ENCODE results near the gene HEBP1. TPM values are rescaled to one million over a fixed set of nuclear protein-coding genes. Genes with fewer than 3 reads are reported as not detected.
A peak's percentile ranks its signal among the peaks of the same experiment; 100 is the strongest.
"Not testable (repeated sequence)": the region's sequence is repeated elsewhere in the genome, so short reads cannot be mapped to it uniquely, and the experiment has no call there.

Gene HEBP1, protein sequence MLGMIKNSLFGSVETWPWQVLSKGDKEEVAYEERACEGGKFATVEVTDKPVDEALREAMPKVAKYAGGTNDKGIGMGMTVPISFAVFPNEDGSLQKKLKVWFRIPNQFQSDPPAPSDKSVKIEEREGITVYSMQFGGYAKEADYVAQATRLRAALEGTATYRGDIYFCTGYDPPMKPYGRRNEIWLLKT
- 10 to 100 TPM; 14.4 to 16.3 TPM for total RNA-seq

DNA sequence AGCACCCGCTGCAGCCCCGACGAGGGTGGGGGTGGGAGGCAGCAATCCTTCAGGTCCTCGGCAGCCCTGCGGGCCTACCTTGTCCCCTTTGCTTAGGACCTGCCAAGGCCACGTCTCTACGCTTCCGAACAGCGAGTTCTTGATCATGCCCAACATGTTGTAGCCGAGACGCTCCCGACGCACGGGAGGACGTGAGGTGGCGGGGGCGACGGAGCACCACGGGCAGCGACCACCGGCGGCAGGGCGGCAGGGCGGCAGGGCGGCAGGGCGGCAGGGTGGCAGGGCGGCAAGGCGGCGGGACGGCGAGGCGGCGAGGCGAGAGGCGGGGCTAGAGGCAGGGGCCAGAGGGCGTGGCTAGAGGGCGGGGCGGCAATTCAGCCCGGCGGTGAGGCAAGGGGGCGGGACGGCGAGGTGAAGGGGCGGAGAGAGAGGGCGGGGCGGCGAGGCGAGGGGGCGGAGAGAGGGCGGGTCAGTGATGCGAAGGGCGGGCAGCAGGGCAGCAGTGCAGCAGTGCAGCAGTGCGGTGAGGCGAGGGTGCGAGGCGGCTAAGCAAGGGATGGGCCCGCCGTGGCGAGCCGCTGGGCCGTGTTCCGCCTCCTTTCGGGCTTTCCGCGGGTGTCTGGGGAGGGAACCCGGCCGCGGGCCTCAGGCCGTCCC is at the start of gene HEBP1:
Gene HEBP1, minus strand, starts transcription at position 307 of the 657 bp plus-strand sequence. Its CDS starts 151 bp downstream, at position 156.
- peak; percentile 93 for ATAC-seq (replicated peaks)
- H3K36me3 Mint-ChIP-seq (ENCODE audit: low read depth): no peaks in the 10 kb centered on the region
- H3K27ac Mint-ChIP-seq: peak within 1 kb of the TSS; percentile 51
- peaks cover 10% of the 10 kb centered on the region for H3K4me1 Mint-ChIP-seq
- no peaks in the 10 kb centered on the region for H3K9me3 Mint-ChIP-seq
- no peaks in the 10 kb centered on the region for H3K27me3 Mint-ChIP-seq
- peak within 1 kb of the TSS; percentile 80 for H3K4me3 Mint-ChIP-seq

DNA sequence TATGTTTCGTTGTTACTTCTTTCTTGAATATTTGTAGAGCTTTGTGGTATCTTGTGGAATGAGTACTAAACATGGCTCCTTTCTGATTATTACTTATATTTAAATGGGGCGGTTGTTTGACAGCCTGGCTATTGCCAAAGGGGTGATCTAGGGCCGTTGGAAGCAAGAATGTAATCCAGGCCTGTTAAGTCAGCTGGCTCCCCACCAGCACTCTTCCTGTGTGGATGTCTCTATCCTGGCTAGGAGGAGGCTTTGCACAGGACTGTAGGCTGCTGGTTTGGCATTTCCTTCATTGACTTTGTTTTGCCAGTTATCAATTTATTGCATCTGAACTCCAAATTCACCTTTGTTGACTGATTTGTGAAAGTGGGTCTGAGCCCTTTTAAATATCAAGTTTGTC is 49.8 kb upstream of the HEBP1 start:
- Mint-ChIP-seq H3K9me3 (no peaks in the 10 kb centered on the region), H3K27ac (no peak overlapping the region), H3K4me1 (peaks cover 10% of the 10 kb centered on the region), H3K4me3 (no peak overlapping the region), H3K36me3 (ENCODE audit: low read depth) (no peaks in the 10 kb centered on the region), H3K27me3 (no peaks in the 10 kb centered on the region)
- ATAC-seq (replicated peaks): no peak

DNA sequence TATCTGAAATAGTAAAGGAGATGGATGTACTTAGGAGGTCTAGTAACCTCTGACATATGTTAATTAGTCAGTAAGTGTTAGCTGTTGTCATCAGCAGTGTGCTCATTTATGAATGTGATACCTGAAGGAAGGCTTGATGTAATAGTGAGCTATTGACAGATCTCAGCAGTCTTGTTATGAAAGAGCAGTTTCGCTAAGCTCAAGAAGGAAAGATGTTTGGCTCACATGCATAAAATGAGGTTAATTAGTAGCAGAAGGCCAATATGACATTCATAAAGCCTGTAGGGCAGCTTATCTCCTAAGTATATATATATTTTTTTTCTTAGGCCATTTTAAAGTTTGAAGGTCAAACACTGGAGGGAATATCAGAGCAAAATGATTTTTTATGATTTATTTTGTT is 46.9 kb upstream of the HEBP1 start:
- Mint-ChIP-seq H3K9me3 (no peaks in the 10 kb centered on the region), H3K4me1 (peaks cover 10% of the 10 kb centered on the region), H3K4me3 (peak overlapping the region; percentile 43), H3K36me3 (ENCODE audit: low read depth) (no peaks in the 10 kb centered on the region), H3K27ac (no peak overlapping the region), H3K27me3 (peaks cover 4% of the 10 kb centered on the region)
- peak; percentile 89 for ATAC-seq (replicated peaks)

DNA sequence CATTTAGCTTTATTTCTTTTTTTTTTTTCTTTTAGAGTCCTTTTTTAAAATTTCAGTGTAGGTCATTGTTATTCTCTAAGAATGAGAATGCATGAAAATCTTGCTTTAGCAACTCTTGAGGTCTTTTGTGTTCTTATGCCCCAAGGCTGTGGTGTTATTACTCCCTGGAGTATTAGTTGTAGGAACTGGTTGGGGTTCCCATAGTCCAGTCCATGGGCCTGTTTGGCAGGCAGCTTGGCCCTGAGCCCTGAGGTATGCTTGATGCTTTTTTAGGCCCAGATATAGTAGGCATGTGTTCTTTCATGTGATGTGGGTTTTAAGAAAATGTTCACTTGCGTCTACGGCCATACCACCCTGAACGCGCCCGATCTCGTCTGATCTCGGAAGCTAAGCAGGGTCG is 45.8 kb upstream of the HEBP1 start:
- peaks cover 5% of the 10 kb centered on the region for H3K4me1 Mint-ChIP-seq
- H3K9me3 Mint-ChIP-seq: no peaks in the 10 kb centered on the region
- H3K27ac Mint-ChIP-seq: no peak overlapping the region
- H3K27me3 Mint-ChIP-seq: peaks cover 4% of the 10 kb centered on the region
- ATAC-seq (replicated peaks): no peak
- no peaks in the 10 kb centered on the region for H3K36me3 Mint-ChIP-seq (ENCODE audit: low read depth)
- peak overlapping the region; percentile 88 for H3K4me3 Mint-ChIP-seq

DNA sequence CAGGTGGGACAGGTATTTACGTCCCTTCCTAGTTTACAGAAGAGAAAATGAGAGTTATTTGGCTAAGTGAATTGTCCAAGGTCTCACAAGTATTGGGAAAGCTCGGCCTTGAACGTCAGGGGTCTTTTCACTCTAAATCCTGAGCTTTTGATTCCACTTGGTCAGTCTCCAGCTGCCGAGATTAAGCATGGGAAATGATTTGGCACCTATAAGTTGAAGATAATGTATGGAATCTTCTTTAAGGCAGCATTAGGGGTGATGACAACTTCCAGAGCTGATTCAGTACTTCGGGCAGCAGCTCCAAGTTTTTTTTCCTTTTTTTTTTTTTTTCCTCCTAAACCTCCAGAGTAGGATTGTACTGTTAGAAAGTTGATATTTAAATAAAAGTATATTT is 44.8 kb upstream of the HEBP1 start:
- peaks cover 5% of the 10 kb centered on the region for H3K4me1 Mint-ChIP-seq
- H3K4me3 Mint-ChIP-seq: peak overlapping the region; percentile 88
- no peaks in the 10 kb centered on the region for H3K36me3 Mint-ChIP-seq (ENCODE audit: low read depth)
- ATAC-seq (replicated peaks): no peak
- H3K27me3 Mint-ChIP-seq: peaks cover 4% of the 10 kb centered on the region
- H3K27ac Mint-ChIP-seq: peak overlapping the region; percentile 70
- no peaks in the 10 kb centered on the region for H3K9me3 Mint-ChIP-seq

DNA sequence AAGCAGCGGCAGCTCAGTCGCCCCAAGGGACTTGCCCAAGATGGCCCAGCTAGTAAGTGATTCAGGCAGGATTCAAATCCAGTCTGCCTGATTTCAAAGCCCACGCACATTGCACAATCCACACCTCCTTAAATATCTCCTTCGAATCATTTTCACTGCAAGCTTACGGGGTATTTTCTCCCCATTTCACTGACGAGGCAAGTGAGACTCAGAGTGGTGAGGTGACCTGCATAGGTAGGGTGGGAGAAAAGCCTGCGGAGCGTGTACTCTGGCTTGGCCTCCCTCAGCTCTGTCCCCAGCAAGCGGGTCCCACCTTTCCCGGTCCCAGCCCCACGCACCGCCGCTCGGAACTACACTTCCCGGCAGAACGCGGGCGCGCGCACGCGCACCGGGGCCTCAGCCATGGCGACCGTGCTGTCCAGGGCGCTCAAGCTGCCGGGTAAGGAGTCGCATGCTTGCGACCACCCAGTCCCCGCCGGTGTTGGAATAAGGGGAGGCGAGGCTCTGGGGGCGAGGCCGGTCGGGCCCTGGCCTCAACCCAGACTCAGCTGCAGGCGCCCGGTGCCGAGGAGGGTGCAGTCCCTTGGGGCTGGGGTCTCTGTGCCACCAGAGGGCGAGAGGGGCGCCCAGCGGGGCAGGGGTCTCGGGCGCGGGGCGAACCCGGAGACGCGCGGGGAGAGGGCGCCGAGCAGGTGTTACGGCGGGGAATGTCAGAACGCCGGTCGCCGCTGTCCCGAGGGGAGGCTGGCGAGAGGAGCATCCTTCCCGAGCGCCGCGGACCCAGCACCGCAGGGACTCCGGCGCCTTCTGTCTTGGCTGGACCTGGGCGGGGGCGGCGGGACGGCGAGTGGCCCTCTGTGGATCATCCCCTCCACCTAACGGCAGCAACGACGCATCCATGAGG is 44.2 kb upstream of the HEBP1 start, which contains the start of gene FAM234B:
Gene FAM234B, plus strand, starts transcription at position 380 of the 904 bp plus-strand sequence. Its CDS starts 23 bp downstream, at position 403.
- peak; percentile 82 for ATAC-seq (replicated peaks)
- H3K27me3 Mint-ChIP-seq: peaks cover 4% of the 10 kb centered on the region
- no peaks in the 10 kb centered on the region for H3K9me3 Mint-ChIP-seq
- H3K4me3 Mint-ChIP-seq: peak within 1 kb of the TSS; percentile 88
- H3K27ac Mint-ChIP-seq: peak within 1 kb of the TSS; percentile 70
- H3K36me3 Mint-ChIP-seq (ENCODE audit: low read depth): no peaks in the 10 kb centered on the region
- peaks cover 5% of the 10 kb centered on the region for H3K4me1 Mint-ChIP-seq

DNA sequence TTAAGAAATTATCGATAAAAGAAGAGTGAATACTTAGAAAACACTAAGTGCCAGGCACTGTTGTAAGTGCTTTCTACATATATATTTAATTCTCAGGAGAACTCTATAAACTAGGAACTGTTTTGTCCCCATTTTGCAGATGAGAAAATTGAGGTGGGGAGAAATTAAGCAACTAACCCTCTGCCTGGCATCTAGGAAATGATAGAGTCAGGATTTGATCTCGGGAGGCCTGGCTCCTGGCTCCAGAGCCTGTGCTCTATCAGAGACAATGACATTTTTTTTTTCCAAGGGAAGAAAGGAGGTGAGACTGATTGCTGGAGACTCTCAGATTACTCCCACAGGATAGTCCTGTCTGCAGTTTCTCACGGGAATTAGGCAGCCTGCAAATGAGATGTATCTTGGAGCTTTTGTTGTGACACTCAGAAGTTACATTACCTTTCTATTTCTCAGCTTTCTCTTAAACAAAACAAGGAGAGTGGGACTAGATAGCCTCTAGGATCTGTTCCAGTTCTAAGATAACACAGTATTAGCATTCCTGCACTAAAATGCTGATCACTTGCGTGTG is 42.7 kb upstream of the HEBP1 start:
- peaks cover 5% of the 10 kb centered on the region for H3K4me1 Mint-ChIP-seq
- no peaks in the 10 kb centered on the region for H3K9me3 Mint-ChIP-seq
- ATAC-seq (replicated peaks): no peak
- no peaks in the 10 kb centered on the region for H3K36me3 Mint-ChIP-seq (ENCODE audit: low read depth)
- peak overlapping the region; percentile 88 for H3K4me3 Mint-ChIP-seq
- no peak overlapping the region for H3K27ac Mint-ChIP-seq
- H3K27me3 Mint-ChIP-seq: peaks cover 4% of the 10 kb centered on the region

DNA sequence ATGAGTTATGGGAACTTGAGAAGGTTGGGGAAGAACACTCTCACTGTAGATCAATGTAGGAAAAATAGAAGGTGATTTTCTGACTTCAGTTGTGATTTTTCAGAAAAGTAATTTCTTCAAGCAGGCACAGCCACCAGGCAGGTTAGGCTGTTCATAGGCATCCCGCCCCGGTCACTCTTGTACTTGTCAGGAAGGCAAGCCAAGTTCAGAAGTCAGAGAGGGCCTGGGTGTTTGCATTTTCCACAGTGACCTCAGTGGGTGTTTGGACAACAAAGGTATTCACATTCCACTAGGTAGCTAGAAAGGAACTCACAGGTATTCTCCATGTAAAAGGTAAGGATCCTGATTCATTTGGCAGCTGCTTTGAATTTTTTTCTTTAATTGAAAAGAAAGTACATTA is 41.2 kb upstream of the HEBP1 start:
- Mint-ChIP-seq H3K4me1 (no peaks in the 10 kb centered on the region), H3K36me3 (ENCODE audit: low read depth) (no peaks in the 10 kb centered on the region), H3K27ac (no peak overlapping the region), H3K9me3 (no peaks in the 10 kb centered on the region), H3K27me3 (peaks cover 4% of the 10 kb centered on the region), H3K4me3 (no peak overlapping the region)
- no peak for ATAC-seq (replicated peaks)

DNA sequence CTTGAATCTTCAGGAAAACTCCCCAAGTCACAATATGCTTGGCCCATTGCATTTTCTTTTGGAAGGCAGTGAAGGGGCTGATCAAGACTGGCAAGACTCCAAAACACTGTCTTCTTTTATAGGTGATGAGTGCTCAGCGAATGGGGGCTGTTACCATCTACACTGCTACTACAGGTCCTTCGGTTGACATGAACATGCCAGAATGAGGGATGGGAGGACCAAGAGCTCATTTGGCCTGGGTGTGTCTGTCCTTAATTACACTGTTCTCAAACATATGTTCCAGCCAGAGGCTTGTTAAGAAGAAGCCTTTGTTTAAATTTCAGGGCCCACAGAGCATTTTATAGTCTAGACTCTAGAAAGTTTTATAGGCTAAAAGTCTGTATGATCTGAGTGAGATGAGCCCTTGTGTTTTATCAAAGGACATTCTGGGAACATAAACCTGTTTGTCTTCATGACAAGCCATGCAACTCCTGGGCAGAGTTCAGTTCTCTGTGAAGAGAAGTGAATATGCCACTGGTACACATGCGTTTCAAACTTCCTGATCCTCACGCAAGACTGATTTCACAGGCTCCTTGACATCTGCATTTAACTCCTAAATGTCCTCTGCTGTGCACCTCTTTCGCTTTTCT is 39.4 kb upstream of the HEBP1 start:
- Mint-ChIP-seq H3K4me3 (no peak overlapping the region), H3K27ac (no peak overlapping the region), H3K4me1 (no peaks in the 10 kb centered on the region), H3K9me3 (no peaks in the 10 kb centered on the region), H3K27me3 (peaks cover 4% of the 10 kb centered on the region), H3K36me3 (ENCODE audit: low read depth) (no peaks in the 10 kb centered on the region)
- no peak for ATAC-seq (replicated peaks)

DNA sequence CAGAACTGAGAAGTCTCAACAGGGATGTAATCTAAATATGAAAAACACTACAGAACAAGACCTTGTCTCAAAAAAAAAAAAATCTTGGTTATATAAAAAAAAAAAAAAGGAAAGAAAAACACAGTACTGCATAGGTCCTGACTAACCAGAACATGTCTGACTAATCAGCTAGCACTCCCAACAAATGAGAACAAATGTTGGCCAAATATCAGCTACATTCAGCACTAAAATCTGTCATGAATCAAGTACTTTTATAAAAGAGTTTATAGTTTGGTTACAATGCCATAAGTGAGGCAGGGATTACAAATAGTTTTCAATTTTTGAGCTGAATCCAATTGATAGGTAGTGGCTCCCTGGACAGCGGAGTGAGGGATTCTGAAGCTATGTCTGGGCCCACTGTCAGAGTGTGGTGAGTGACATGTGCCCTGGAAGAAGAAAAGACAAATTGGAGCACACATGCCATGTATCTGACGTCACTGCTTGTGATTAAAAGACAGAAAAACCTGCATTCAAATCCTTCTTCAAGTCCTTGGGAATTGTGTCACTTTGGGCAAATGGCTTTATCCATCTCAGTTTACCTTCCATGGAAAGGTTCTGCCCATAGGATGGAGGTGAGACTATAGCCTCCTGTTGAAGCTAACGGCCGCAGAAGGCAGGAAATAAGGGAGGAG is 38.6 kb upstream of the HEBP1 start:
- ATAC-seq (replicated peaks): no peak
- Mint-ChIP-seq H3K36me3 (ENCODE audit: low read depth) (no peaks in the 10 kb centered on the region), H3K4me1 (no peaks in the 10 kb centered on the region), H3K4me3 (no peak overlapping the region), H3K27ac (no peak overlapping the region), H3K9me3 (no peaks in the 10 kb centered on the region), H3K27me3 (peaks cover 4% of the 10 kb centered on the region)

DNA sequence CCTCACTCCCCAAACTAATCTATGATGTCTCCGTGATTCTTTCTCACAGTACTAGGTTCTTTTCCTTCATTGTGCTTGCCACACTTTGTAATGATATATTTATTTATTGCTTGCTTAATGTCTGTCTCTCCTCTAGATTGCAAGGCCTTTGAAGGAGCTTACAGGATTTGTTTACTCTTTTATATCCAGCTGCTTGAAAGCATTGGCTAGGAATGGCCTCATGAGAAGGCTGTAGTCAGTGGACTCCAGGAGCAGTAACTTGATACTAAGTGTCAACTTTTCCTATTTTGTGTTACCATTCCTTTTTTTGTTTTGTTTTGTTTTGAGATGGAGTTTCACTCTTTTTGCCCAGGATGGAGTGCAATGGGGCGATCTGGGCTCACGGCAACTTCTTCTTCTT is 36.8 kb upstream of the HEBP1 start:
- Mint-ChIP-seq H3K9me3 (no peaks in the 10 kb centered on the region), H3K27me3 (no peaks in the 10 kb centered on the region), H3K36me3 (ENCODE audit: low read depth) (no peaks in the 10 kb centered on the region), H3K4me1 (no peaks in the 10 kb centered on the region), H3K27ac (no peak overlapping the region), H3K4me3 (no peak overlapping the region)
- ATAC-seq (replicated peaks): no peak

DNA sequence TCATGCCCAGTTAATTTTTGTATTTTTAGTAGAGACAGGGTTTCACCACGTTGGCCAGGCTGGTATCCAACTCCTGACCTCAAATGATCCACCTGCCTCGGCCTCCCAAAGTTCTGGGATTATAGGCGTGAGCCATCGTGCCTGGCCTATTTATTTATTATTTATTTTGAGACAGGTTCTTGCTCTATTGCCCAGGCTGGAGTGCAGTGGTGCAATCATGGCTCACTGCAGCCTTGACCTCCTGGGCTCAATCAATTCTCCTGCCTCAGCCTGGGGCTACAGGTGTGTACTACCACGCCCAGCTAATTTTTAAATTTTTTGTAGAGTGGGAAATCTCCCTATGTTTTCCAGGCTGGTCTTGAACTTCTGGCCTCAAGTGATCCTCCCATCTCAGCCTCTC is 35.3 kb upstream of the HEBP1 start:
- not testable (repeated sequence) for H3K9me3 Mint-ChIP-seq; H3K4me3 Mint-ChIP-seq; H3K4me1 Mint-ChIP-seq; H3K27ac Mint-ChIP-seq; H3K36me3 Mint-ChIP-seq (ENCODE audit: low read depth); ATAC-seq (replicated peaks); H3K27me3 Mint-ChIP-seq

DNA sequence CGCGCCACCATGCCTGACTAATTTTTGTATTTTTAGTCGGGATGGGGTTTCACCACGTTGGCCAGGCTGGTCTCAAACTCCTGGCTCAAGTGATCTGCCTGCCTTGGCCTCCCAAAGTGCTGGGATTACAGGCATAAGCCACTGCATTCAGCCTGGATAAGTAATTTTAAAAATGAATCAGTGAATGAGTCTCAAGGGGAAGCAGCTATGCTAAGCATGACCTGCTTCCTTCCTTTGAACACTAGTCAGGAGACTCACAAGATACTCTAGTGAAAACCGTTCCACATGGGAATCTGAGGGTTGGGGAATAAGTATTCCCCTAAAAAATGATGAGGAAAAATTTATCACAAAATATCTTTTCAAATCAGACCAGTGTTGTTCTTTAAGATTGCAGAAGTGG is 33.4 kb upstream of the HEBP1 start:
- H3K4me3 Mint-ChIP-seq: no peak overlapping the region
- no peaks in the 10 kb centered on the region for H3K36me3 Mint-ChIP-seq (ENCODE audit: low read depth)
- peaks cover 3% of the 10 kb centered on the region for H3K27me3 Mint-ChIP-seq
- ATAC-seq (replicated peaks): no peak
- H3K9me3 Mint-ChIP-seq: no peaks in the 10 kb centered on the region
- H3K4me1 Mint-ChIP-seq: no peaks in the 10 kb centered on the region
- no peak overlapping the region for H3K27ac Mint-ChIP-seq

DNA sequence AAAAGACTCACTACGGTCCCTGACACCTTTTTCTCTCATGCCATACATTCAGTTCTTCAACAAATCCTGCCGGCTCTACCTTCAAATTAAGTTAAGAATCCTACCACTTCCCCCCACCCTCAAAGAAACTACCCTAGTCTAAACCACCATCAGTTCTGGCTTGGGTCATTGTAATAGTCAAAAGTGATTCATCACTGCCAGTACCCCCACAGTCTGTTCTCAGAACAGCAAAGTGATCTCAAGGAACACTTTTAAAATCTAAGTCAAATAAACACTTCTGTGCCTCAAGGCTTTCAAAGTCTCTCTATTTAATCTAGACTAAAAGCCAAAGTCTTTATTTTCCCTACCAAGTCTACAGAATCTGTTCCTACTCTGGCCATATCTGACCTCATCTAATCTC is 32.1 kb upstream of the HEBP1 start:
- no peak overlapping the region for H3K4me3 Mint-ChIP-seq
- H3K9me3 Mint-ChIP-seq: no peaks in the 10 kb centered on the region
- no peaks in the 10 kb centered on the region for H3K4me1 Mint-ChIP-seq
- no peak overlapping the region for H3K27ac Mint-ChIP-seq
- no peak for ATAC-seq (replicated peaks)
- peaks cover 6% of the 10 kb centered on the region for H3K27me3 Mint-ChIP-seq
- H3K36me3 Mint-ChIP-seq (ENCODE audit: low read depth): no peaks in the 10 kb centered on the region

Data from activated T-helper 17 cell treated with anti-CD3 and anti-CD28 coated beads, Interleukin-2, amount 50 U/mL, for 72 hours (primary cell).